WTC11 (cell line): ENCODE results near the gene IRF8.

ENCODE experiments used
- FOXJ3 ChIP-seq: sonication (generic); formaldehyde crosslinking; IDR thresholded peaks from 2 replicates; pipeline ENCODE4 v1.9.0; 2021; ENCODE audit warnings: missing genetic modification reagents, mild to moderate bottlenecking, borderline replicate concordance
- TF ChIP-seq, protein P1 (sequence below): fragments of 200-600 bp; IDR thresholded peaks from 2 replicates; pipeline ENCODE4 v1.8.0; 2022; ENCODE audit warnings: antibody characterized with exemption

DNA sequence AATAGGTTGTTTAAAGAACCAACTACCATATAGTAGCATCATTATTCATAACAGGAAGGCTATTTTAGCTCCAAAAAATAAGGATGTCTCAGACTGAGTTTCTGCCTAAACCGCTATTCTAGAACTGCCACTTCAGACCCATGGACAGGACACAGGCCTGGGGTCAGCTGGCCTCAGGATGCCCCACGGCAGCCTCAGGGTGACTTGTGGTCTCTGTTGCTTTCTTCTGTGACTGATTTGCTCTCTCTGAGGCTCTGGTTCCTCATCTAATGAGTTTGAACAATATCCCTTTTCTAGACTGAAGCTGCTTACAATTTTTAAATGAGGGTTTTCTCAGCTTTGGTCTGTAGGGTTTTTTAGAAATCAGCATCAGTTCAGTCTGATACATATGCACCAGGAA is 31.8 kb upstream of the IRF8 start:
- TF ChIP-seq, protein P1, sequence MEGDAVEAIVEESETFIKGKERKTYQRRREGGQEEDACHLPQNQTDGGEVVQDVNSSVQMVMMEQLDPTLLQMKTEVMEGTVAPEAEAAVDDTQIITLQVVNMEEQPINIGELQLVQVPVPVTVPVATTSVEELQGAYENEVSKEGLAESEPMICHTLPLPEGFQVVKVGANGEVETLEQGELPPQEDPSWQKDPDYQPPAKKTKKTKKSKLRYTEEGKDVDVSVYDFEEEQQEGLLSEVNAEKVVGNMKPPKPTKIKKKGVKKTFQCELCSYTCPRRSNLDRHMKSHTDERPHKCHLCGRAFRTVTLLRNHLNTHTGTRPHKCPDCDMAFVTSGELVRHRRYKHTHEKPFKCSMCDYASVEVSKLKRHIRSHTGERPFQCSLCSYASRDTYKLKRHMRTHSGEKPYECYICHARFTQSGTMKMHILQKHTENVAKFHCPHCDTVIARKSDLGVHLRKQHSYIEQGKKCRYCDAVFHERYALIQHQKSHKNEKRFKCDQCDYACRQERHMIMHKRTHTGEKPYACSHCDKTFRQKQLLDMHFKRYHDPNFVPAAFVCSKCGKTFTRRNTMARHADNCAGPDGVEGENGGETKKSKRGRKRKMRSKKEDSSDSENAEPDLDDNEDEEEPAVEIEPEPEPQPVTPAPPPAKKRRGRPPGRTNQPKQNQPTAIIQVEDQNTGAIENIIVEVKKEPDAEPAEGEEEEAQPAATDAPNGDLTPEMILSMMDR: no peak
- no peak for TF ChIP-seq FOXJ3 (CRISPR knock-in tag)
